IMR-90 (cell line): ENCODE results near the gene LIPG. TPM values are rescaled to one million over a fixed set of nuclear protein-coding genes. Genes with fewer than 3 reads are reported as not detected.

Experiments
- ATAC-seq: fragments of 200-7000 bp; cut with Tn5 transposase; 2 replicates; pipeline ENCODE4 v1.9.1; 2020; ENCODE audit warnings: low read depth, mild to moderate bottlenecking, moderate library complexity
- BruUV-seq: library from RNA; stranded (reverse); fragments of 400-500 nt; replicated peaks from 2 replicates; lab custom pipeline; 2021; lab: Mats Ljungman, UMichigan
- CTCF ChIA-PET: fragments of 300-600 bp; formaldehyde crosslinking; extraction: SDS; loops from one replicate; lab custom pipeline; 2021; ENCODE audit warnings: antibody characterized with exemption; lab: Yijun Ruan, JAX
- POLR2A ChIA-PET: fragments of 300-600 bp; sonication (Branson Sonifier 250); formaldehyde crosslinking; loops from one replicate; lab custom pipeline; 2022; ENCODE audit warnings: antibody characterized with exemption; ENCODE audit not compliant: unreplicated experiment; lab: Charles Lee
- DNase-seq: peaks from one replicate; pipeline ENCODE4 v3.0.0; 2013
- H2AFZ ChIP-seq: replicated peaks from 2 replicates; pipeline ENCODE3; 2013; ENCODE audit warnings: low read length, mild to moderate bottlenecking; ENCODE audit not compliant: poor library complexity
- H2AK5ac ChIP-seq: 2 replicates; pipeline ENCODE4 v1.6.1; 2013; ENCODE audit warnings: low read depth, low read length, inconsistent platforms
- H2AK9ac ChIP-seq: replicated peaks from 2 replicates; pipeline ENCODE3; 2013; ENCODE audit warnings: mild to moderate bottlenecking, low read depth, low read length, moderate library complexity; ENCODE audit not compliant: poor library complexity
- H2BK120ac ChIP-seq: 2 replicates; pipeline ENCODE4 v1.6.1; 2013; ENCODE audit warnings: low read depth, low read length, inconsistent platforms
- H2BK15ac ChIP-seq: 3 replicates; pipeline ENCODE4 v1.6.1; 2013; ENCODE audit warnings: low read depth, low read length, inconsistent platforms
- H2BK20ac ChIP-seq: 2 replicates; pipeline ENCODE4 v1.6.1; 2013; ENCODE audit warnings: low read depth, mild to moderate bottlenecking, inconsistent platforms, low read length, moderate library complexity
- H2BK5ac ChIP-seq: 2 replicates; pipeline ENCODE4 v1.6.1; 2013; ENCODE audit warnings: mild to moderate bottlenecking, low read depth, low read length, inconsistent platforms; ENCODE audit not compliant: poor library complexity, severe bottlenecking
- H3K14ac ChIP-seq: replicated peaks from 2 replicates; pipeline ENCODE4 v1.6.1; 2013; ENCODE audit warnings: low read depth, low read length, inconsistent platforms
- H3K18ac ChIP-seq: 2 replicates; pipeline ENCODE4 v1.6.1; 2013; ENCODE audit warnings: low read depth, low read length, control low read depth
- H3K23ac ChIP-seq: 2 replicates; pipeline ENCODE4 v1.6.1; 2013; ENCODE audit warnings: low read depth, low read length, inconsistent platforms
- H3K27ac ChIP-seq: 2 replicates; pipeline ENCODE4 v1.5.1; 2013; ENCODE audit warnings: mild to moderate bottlenecking, control low read depth, low read length; ENCODE audit not compliant: insufficient read depth
- H3K27me3 ChIP-seq: 2 replicates; pipeline ENCODE4 v1.6.1; 2013; ENCODE audit warnings: low read length; ENCODE audit not compliant: control insufficient read depth, insufficient read depth
- H3K36me3 ChIP-seq: 2 replicates; pipeline ENCODE4 v1.6.1; 2013; ENCODE audit warnings: low read length, mixed read lengths; ENCODE audit not compliant: control insufficient read depth, insufficient read depth
- H3K4ac ChIP-seq: 2 replicates; pipeline ENCODE4 v1.6.1; 2013; ENCODE audit warnings: low read depth, low read length, inconsistent platforms
- H3K4me1 ChIP-seq: 2 replicates; pipeline ENCODE4 v1.6.1; 2013; ENCODE audit warnings: low read length, mixed read lengths; ENCODE audit not compliant: control insufficient read depth, insufficient read depth
- H3K4me2 ChIP-seq: 2 replicates; pipeline ENCODE4 v1.6.1; 2013; ENCODE audit warnings: low read depth, mild to moderate bottlenecking, control low read depth, low read length, moderate library complexity
- H3K4me3 ChIP-seq: 2 replicates; pipeline ENCODE4 v1.5.1; 2013; ENCODE audit warnings: low read depth, mild to moderate bottlenecking, control low read depth, low read length, moderate library complexity; ENCODE audit not compliant: insufficient read depth
- H3K56ac ChIP-seq: 2 replicates; pipeline ENCODE4 v1.6.1; 2013; ENCODE audit warnings: low read length, inconsistent platforms; ENCODE audit not compliant: insufficient read depth; ENCODE audit errors: extremely low read depth
- H3K79me1 ChIP-seq, 2 experiments: 2 replicates each; pipeline ENCODE4 v1.6.1; 2013; ENCODE audit warnings: low read length in 2 of 2, inconsistent platforms in 1 of 2, low read depth in 1 of 2
- H3K9ac ChIP-seq: 2 replicates; pipeline ENCODE4 v1.6.1; 2013; ENCODE audit warnings: low read depth, low read length, control low read depth
- H3K9me1 ChIP-seq: 2 replicates; pipeline ENCODE4 v1.6.1; 2013; ENCODE audit warnings: low read length, inconsistent platforms; ENCODE audit not compliant: insufficient read depth
- H3K9me3 ChIP-seq: 2 replicates; pipeline ENCODE4 v1.6.1; 2013; ENCODE audit warnings: low read length; ENCODE audit not compliant: control insufficient read depth, insufficient read depth
- H4K20me1 ChIP-seq: 2 replicates; pipeline ENCODE4 v1.6.1; 2013; ENCODE audit warnings: low read length, inconsistent platforms; ENCODE audit not compliant: insufficient read depth
- H4K5ac ChIP-seq: 2 replicates; pipeline ENCODE4 v1.6.1; 2013; ENCODE audit warnings: mild to moderate bottlenecking, low read depth, low read length, control low read depth
- H4K8ac ChIP-seq, 2 experiments: 2 replicates each; pipeline ENCODE4 v1.6.1; 2013; ENCODE audit warnings: low read depth in 2 of 2, low read length in 2 of 2, control low read depth in 1 of 2, inconsistent platforms in 1 of 2
- H4K91ac ChIP-seq: 2 replicates; pipeline ENCODE4 v1.6.1; 2013; ENCODE audit warnings: low read depth, low read length, inconsistent platforms; ENCODE audit not compliant: insufficient read depth
- BHLHE40 ChIP-seq: fragments of 150-350 bp; IDR thresholded peaks from 2 replicates; pipeline ENCODE4 v1.6.1; 2016; ENCODE audit warnings: mild to moderate bottlenecking, low read depth, low read length
- CEBPB ChIP-seq: IDR thresholded peaks from 2 replicates; pipeline ENCODE4 v1.6.1; 2012; ENCODE audit warnings: low read depth, low read length, improper control_type of control experiment
- CHD1 ChIP-seq: IDR thresholded peaks from 2 replicates; pipeline ENCODE4 v1.6.1; 2012; ENCODE audit warnings: low read depth, low read length, improper control_type of control experiment
- FOS ChIP-seq: fragments of 150-350 bp; IDR thresholded peaks from 2 replicates; pipeline ENCODE4 v1.6.1; 2016; ENCODE audit warnings: low read depth, low read length
- MAFK ChIP-seq: IDR thresholded peaks from 2 replicates; pipeline ENCODE4 v1.6.1; 2012; ENCODE audit warnings: low read depth, low read length, improper control_type of control experiment
- MAZ ChIP-seq: IDR thresholded peaks from 2 replicates; pipeline ENCODE4 v1.6.1; 2012; ENCODE audit warnings: low read depth, mild to moderate bottlenecking, low read length, improper control_type of control experiment, moderate library complexity, borderline replicate concordance
- MXI1 ChIP-seq: IDR thresholded peaks from 2 replicates; pipeline ENCODE4 v1.6.1; 2012; ENCODE audit warnings: low read depth, mild to moderate bottlenecking, low read length, moderate library complexity, borderline replicate concordance
- NFE2L2 ChIP-seq: fragments of 150-350 bp; IDR thresholded peaks from 2 replicates; pipeline ENCODE4 v1.6.1; 2016; ENCODE audit warnings: low read depth, mild to moderate bottlenecking, low read length
- POLR2A ChIP-seq: IDR thresholded peaks from 2 replicates; pipeline ENCODE4 v1.6.1; 2012; ENCODE audit warnings: mild to moderate bottlenecking, low read depth, low read length
- RAD21 ChIP-seq: IDR thresholded peaks from 2 replicates; pipeline ENCODE4 v1.6.1; 2012; ENCODE audit warnings: low read length, improper control_type of control experiment
- RCOR1 ChIP-seq: IDR thresholded peaks from 2 replicates; pipeline ENCODE4 v1.6.1; 2012; ENCODE audit warnings: mild to moderate bottlenecking, low read length, improper control_type of control experiment; ENCODE audit not compliant: insufficient replicate concordance
- RFX5 ChIP-seq: IDR thresholded peaks from 2 replicates; pipeline ENCODE4 v1.8.0; 2012; ENCODE audit warnings: low read depth, mild to moderate bottlenecking, low read length, moderate library complexity
- SMC3 ChIP-seq: fragments of 150-350 bp; IDR thresholded peaks from 2 replicates; pipeline ENCODE4 v1.6.1; 2016; ENCODE audit warnings: low read depth, mild to moderate bottlenecking, antibody characterized with exemption, low read length, moderate library complexity
- WGBS, 2 experiments: methylation state at CpG; one replicate each; pipeline versions ENCODE4 v1.1.5 to v1.1.7; 2013; ENCODE audit warnings: missing lambda C conversion rate in 2 of 2; ENCODE audit not compliant: insufficient read length in 1 of 2; ENCODE audit errors: extremely low coverage in 2 of 2; 5-methylcytosine and 5-hydroxymethylcytosine counted together
- dilution Hi-C: fragments of 300-500 bp; cut with HindIII; formaldehyde crosslinking; loops from one replicate; pipeline ENCODE4 v1.14.3; 2018; ENCODE audit warnings: low sequenced_read_pairs; ENCODE audit not compliant: unreplicated experiment
- in situ Hi-C: fragments of 300-500 bp; cut with MboI; formaldehyde crosslinking; loops from 3 replicates; pipeline ENCODE4 v1.14.3; 2019; ENCODE audit warnings: low sequenced_read_pairs, inconsistent platforms, mixed read lengths
- intact Hi-C: fragments of 100-400 bp; cut with micrococcal nuclease; formaldehyde crosslinking; loops from 2 replicates; pipeline ENCODE4 v1.10.0; 2022
- polyA plus RNA-seq, 3 experiments: library from polyadenylated mRNA; depleted of rRNA; stranded (reverse); fragments of >200 nt; gene quantifications; 2 replicates each; pipeline ENCODE4 v1.2.3, GENCODE V29; 2012; ENCODE audit warnings: low replicate concordance in 1 of 3
- total RNA-seq: library from RNA; depleted of rRNA; stranded (reverse); fragments of >200 nt; gene quantifications from 2 replicates; pipeline ENCODE4 v1.2.3, GENCODE V29; 2012
- TF ChIP-seq, protein P1 (sequence below): conservative IDR thresholded peaks from 2 replicates; pipeline ENCODE4 v1.5.1; 2012; ENCODE audit warnings: mild to moderate bottlenecking, low read depth, low read length, improper control_type of control experiment
- TF ChIP-seq, protein P2 (sequence below): fragments of 150-350 bp; IDR thresholded peaks from 2 replicates; pipeline ENCODE4 v1.6.1; 2016; ENCODE audit warnings: low read depth, mild to moderate bottlenecking, low read length, moderate library complexity, borderline replicate concordance
- TF ChIP-seq, protein P3 (sequence below): fragments of 150-350 bp; IDR thresholded peaks from 2 replicates; pipeline ENCODE4 v1.6.1; 2017; ENCODE audit warnings: mild to moderate bottlenecking, antibody characterized with exemption, low read length, low read depth

The LIPG gene
- total and polyA plus RNA-seq, 2 of the 4 experiments (the other 2 are of a cell fraction) = under 0.01 to 0.14 TPM

DNA sequence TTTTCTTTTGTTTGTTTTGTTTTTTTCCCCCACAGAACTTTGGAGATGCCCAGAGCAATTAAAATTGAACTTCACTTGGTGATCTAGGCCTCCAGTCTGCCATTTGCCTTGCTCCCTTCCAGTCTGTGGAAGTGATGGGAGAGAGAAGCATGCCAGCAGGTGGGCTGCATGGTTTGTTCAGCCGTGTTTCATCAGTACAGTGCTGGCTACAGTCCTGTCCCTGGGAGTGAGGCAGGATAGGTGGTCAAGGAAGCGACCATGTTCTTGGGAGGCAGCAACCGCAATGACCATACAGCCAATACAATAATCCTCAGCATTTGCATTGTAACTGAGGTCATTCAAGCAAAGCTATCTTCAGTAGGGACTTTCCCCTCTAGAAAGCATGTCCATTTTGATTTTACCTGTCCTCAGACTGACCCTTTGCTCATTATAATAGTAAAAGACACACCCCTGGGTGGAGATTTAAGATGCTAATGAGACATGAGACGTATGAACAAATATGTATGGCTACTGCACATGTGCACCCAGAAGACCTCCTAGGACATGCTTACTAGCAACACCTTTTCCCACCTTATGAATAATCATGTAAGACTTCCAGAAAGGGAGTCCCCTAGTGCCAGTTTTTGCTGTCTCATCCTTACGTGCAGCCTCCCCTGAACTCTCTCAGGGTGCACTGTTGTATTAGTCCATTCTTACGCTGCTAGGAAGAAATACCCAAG lies 11.1 kb upstream of the LIPG start:
- in situ Hi-C loops = no loop called here
- H3K4me1 ChIP-seq = no peaks in the 10 kb centered on the region
- no peak overlapping the region for H3K18ac ChIP-seq
- no peak overlapping the region for H2AFZ ChIP-seq
- no peak overlapping the region for H4K91ac ChIP-seq
- H3K9me3 ChIP-seq = no peaks in the 10 kb centered on the region
- no TSS peak for BruUV-seq
- H3K79me1 ChIP-seq = no peaks in the 10 kb centered on the region
- H2BK120ac ChIP-seq = no peak overlapping the region
- no peaks in the 10 kb centered on the region for H3K36me3 ChIP-seq
- peaks cover 16% of the 10 kb centered on the region for H3K27me3 ChIP-seq
- H3K4ac ChIP-seq = no peak overlapping the region
- no peak overlapping the region for H2BK20ac ChIP-seq
- H2BK15ac ChIP-seq = no peak overlapping the region
- H2BK5ac ChIP-seq = no peak overlapping the region
- TF ChIP-seq, protein P1, sequence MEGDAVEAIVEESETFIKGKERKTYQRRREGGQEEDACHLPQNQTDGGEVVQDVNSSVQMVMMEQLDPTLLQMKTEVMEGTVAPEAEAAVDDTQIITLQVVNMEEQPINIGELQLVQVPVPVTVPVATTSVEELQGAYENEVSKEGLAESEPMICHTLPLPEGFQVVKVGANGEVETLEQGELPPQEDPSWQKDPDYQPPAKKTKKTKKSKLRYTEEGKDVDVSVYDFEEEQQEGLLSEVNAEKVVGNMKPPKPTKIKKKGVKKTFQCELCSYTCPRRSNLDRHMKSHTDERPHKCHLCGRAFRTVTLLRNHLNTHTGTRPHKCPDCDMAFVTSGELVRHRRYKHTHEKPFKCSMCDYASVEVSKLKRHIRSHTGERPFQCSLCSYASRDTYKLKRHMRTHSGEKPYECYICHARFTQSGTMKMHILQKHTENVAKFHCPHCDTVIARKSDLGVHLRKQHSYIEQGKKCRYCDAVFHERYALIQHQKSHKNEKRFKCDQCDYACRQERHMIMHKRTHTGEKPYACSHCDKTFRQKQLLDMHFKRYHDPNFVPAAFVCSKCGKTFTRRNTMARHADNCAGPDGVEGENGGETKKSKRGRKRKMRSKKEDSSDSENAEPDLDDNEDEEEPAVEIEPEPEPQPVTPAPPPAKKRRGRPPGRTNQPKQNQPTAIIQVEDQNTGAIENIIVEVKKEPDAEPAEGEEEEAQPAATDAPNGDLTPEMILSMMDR = no peak
- TF ChIP-seq CHD1 (no peak), SMC3 (no peak), BHLHE40 (no peak), MXI1 (no peak), RAD21 (no peak), RCOR1 (no peak), POLR2A (no peak), CEBPB (no peak), FOS (no peak), RFX5 (no peak), NFE2L2 (no peak), MAZ (no peak), MAFK (no peak)
- TF ChIP-seq, protein P2, sequence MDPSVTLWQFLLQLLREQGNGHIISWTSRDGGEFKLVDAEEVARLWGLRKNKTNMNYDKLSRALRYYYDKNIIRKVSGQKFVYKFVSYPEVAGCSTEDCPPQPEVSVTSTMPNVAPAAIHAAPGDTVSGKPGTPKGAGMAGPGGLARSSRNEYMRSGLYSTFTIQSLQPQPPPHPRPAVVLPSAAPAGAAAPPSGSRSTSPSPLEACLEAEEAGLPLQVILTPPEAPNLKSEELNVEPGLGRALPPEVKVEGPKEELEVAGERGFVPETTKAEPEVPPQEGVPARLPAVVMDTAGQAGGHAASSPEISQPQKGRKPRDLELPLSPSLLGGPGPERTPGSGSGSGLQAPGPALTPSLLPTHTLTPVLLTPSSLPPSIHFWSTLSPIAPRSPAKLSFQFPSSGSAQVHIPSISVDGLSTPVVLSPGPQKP = no peak
- TF ChIP-seq, protein P3, sequence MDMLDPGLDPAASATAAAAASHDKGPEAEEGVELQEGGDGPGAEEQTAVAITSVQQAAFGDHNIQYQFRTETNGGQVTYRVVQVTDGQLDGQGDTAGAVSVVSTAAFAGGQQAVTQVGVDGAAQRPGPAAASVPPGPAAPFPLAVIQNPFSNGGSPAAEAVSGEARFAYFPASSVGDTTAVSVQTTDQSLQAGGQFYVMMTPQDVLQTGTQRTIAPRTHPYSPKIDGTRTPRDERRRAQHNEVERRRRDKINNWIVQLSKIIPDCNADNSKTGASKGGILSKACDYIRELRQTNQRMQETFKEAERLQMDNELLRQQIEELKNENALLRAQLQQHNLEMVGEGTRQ = no peak
- H4K20me1 ChIP-seq = no peaks in the 10 kb centered on the region
- no peak overlapping the region for H3K4me3 ChIP-seq
- no peak overlapping the region for H3K23ac ChIP-seq
- no peak overlapping the region for H3K9ac ChIP-seq
- ChIA-PET CTCF (no interaction called here), POLR2A (no interaction called here)
- H4K5ac ChIP-seq = no peak overlapping the region
- H3K27ac ChIP-seq = no peak overlapping the region
- dilution Hi-C loops = no loop called here
- no peaks in the 10 kb centered on the region for H3K9me1 ChIP-seq
- no peak overlapping the region for H2AK5ac ChIP-seq
- DNase-seq = no peak
- H3K4me2 ChIP-seq = no peak overlapping the region
- H4K8ac ChIP-seq = no peak overlapping the region
- H3K56ac ChIP-seq = no peak overlapping the region
- ATAC-seq = no peak
- intact Hi-C loops = no loop called here
- H3K14ac ChIP-seq = no peak overlapping the region
- no peak overlapping the region for H2AK9ac ChIP-seq
- no CpG with 5 or more reads among the region's 6 CpGs for WGBS, 2 experiments
